Stimulated activated effector memory CD8-positive, alpha-beta T cell treated with anti-CD3 and anti-CD28 coated beads, Interleukin-12 subunit alpha, Interleukin-12 subunit beta, amount 100 ng/mL, for 72 hours (primary cell): Measurements from ENCODE around the gene DAZL.

Source experiments
- ATAC-seq: fragments of 150-1000 bp; cut with Tn5 transposase; 2 replicates; pipeline ENCODE4 v1.10.0; 2021
- DNase-seq, 2 donors: peaks; one replicate each; pipeline ENCODE4 v3.0.0; 2021 to 2022; ENCODE audit warnings: low spot score in 2 of 2
- H3K27ac Mint-ChIP-seq: one replicate; pipeline ENCODE4 v1.8.0; 2022; ENCODE audit warnings: mild to moderate bottlenecking, mixed read lengths
- H3K36me3 Mint-ChIP-seq: one replicate; pipeline ENCODE4 v1.8.0; 2022; ENCODE audit warnings: mild to moderate bottlenecking, mixed read lengths
- H3K4me1 Mint-ChIP-seq: one replicate; pipeline ENCODE4 v1.8.0; 2022; ENCODE audit warnings: mixed read lengths
- H3K4me3 Mint-ChIP-seq: one replicate; pipeline ENCODE4 v1.8.0; 2022; ENCODE audit warnings: mild to moderate bottlenecking, mixed read lengths
- H3K9me3 Mint-ChIP-seq: one replicate; pipeline ENCODE4 v1.8.0; 2022; ENCODE audit warnings: mixed read lengths

The DAZL gene

GRCh38 chr3:16568115-16568514 lies 37.1 kb downstream of the DAZL start:
- no peaks in the 10 kb centered on the region for H3K9me3 Mint-ChIP-seq
- no peak overlapping the region for H3K4me3 Mint-ChIP-seq
- DNase-seq (no peak), ATAC-seq (no peak)
- no peak overlapping the region for H3K27ac Mint-ChIP-seq
- H3K4me1 Mint-ChIP-seq, result no peaks in the 10 kb centered on the region
- H3K36me3 Mint-ChIP-seq, result no peaks in the 10 kb centered on the region

GRCh38 chr3:16559653-16560365 lies 45.4 kb downstream of the DAZL start:
- H3K9me3 Mint-ChIP-seq, result no peaks in the 10 kb centered on the region
- H3K27ac Mint-ChIP-seq, result no peak overlapping the region
- no peak for ATAC-seq
- H3K4me3 Mint-ChIP-seq, result no peak overlapping the region
- H3K36me3 Mint-ChIP-seq, result no peaks in the 10 kb centered on the region
- no peaks in the 10 kb centered on the region for H3K4me1 Mint-ChIP-seq
- no peak for DNase-seq

DNA sequence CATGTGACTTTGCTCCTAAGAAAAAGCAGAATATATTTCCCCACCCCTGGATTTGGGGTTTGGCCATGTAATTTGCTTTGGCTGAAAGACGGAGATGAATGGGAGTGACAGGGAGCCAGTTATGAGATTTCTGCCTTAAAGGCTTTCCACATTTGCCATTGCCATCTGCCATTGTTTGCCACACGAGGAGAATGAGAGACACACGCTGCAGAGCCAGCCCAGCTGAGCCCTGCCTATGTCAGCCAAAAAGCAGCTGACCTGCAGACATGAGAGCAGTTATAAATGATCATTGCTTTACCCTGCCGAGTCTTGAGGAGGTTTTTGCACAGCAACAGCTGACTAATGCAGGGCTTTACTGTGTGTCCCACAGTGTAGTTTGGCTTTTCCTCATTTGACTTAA lies 51.1 kb downstream of the DAZL start:
- H3K27ac Mint-ChIP-seq, result no peak overlapping the region
- no peak overlapping the region for H3K4me3 Mint-ChIP-seq
- no peaks in the 10 kb centered on the region for H3K9me3 Mint-ChIP-seq
- DNase-seq, result no peak
- ATAC-seq, result no peak
- peaks cover 10% of the 10 kb centered on the region for H3K4me1 Mint-ChIP-seq
- H3K36me3 Mint-ChIP-seq, result no peaks in the 10 kb centered on the region

DNA sequence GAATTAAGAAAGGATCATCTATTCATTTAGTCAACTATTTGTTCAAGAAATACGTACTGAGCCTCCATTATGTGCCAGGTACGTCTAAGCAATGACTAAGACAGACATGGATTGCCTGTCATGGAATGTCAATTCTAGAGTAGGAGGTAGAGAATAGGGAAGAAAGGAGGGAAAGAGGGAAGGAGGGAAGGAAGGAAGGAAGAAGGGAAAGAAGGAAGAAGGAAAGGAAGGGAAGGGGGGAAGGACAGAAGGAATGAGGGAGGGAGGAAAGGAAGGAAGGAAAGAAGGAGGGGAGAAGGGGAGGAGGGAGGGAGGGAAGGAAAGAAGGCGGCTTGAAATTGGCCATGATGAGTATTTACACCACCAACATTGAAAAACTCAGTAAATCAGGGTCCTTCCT lies 52.5 kb downstream of the DAZL start:
- Mint-ChIP-seq H3K36me3 (no peaks in the 10 kb centered on the region), H3K4me3 (no peak overlapping the region), H3K9me3 (no peaks in the 10 kb centered on the region), H3K27ac (no peak overlapping the region), H3K4me1 (peaks cover 10% of the 10 kb centered on the region)
- DNase-seq (no peak), ATAC-seq (no peak)

GRCh38 chr3:16551342-16551976 lies 53.8 kb downstream of the DAZL start:
- H3K36me3 Mint-ChIP-seq, result no peaks in the 10 kb centered on the region
- ATAC-seq (no peak), DNase-seq (no peak)
- H3K27ac Mint-ChIP-seq, result peak overlapping the region; percentile 86
- peaks cover 18% of the 10 kb centered on the region for H3K4me1 Mint-ChIP-seq
- H3K4me3 Mint-ChIP-seq, result no peak overlapping the region
- no peaks in the 10 kb centered on the region for H3K9me3 Mint-ChIP-seq

DNA sequence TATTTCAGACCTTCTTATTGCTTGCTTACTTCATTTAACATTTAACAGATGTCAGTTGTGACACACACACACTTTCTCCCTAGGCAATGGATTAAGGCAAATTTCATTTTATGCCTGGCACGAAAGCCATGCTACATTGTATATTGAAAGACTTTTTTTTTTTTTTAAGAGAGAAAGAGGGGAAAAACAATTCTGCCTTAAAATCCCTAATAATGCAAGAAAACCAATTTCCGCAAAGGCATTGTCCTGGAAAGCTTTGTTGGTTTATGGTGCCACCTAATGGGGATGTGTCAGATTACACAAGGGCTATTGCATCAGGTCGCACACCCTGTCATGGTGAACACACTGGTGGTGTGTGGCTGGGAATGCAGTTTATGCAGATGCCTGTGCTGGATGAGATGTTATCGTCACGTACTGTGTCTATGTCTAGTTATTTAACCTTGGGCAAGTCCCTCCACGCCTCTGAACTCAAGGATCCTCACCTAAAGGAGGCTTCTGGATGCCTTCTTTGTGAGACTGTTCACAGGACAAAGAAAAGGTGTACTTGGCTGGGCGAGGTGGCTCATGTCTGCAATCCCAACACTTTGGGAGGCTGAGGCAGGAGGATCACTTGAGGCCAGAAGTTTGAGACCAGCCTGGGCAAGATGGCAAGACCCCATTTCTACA lies 54.4 kb downstream of the DAZL start:
- Mint-ChIP-seq H3K36me3 (no peaks in the 10 kb centered on the region), H3K4me1 (peaks cover 22% of the 10 kb centered on the region), H3K9me3 (no peaks in the 10 kb centered on the region), H3K27ac (peak overlapping the region; percentile 86), H3K4me3 (no peak overlapping the region)
- peak; percentile 97 for ATAC-seq
- DNase-seq, result peak; percentile 67 to 88

DNA sequence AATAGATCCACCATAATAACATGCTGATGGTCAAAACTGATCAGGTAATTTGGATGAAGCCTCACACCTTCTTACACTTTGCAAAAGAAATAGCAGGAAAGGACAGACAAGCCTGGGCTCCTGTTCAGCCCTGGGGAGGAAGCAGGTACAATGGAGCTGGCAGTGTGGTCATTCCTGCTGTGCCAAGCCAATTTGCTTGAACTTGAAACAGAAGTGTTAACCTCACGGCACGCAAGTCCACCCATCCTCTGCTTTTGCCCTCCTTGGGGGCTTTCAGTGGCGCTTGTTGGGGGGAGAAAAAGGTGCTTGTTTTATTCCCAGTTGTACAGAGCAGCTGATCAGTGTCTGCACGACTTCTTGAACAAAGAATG lies 54.9 kb downstream of the DAZL start:
- ATAC-seq (no peak), DNase-seq (no peak)
- H3K27ac Mint-ChIP-seq, result no peak overlapping the region
- no peak overlapping the region for H3K4me3 Mint-ChIP-seq
- H3K9me3 Mint-ChIP-seq, result no peaks in the 10 kb centered on the region
- no peaks in the 10 kb centered on the region for H3K36me3 Mint-ChIP-seq
- peaks cover 28% of the 10 kb centered on the region for H3K4me1 Mint-ChIP-seq

GRCh38 chr3:16548721-16549120 lies 56.5 kb downstream of the DAZL start:
- H3K9me3 Mint-ChIP-seq, result no peaks in the 10 kb centered on the region
- H3K4me1 Mint-ChIP-seq, result peaks cover 36% of the 10 kb centered on the region
- no peak overlapping the region for H3K27ac Mint-ChIP-seq

DNA sequence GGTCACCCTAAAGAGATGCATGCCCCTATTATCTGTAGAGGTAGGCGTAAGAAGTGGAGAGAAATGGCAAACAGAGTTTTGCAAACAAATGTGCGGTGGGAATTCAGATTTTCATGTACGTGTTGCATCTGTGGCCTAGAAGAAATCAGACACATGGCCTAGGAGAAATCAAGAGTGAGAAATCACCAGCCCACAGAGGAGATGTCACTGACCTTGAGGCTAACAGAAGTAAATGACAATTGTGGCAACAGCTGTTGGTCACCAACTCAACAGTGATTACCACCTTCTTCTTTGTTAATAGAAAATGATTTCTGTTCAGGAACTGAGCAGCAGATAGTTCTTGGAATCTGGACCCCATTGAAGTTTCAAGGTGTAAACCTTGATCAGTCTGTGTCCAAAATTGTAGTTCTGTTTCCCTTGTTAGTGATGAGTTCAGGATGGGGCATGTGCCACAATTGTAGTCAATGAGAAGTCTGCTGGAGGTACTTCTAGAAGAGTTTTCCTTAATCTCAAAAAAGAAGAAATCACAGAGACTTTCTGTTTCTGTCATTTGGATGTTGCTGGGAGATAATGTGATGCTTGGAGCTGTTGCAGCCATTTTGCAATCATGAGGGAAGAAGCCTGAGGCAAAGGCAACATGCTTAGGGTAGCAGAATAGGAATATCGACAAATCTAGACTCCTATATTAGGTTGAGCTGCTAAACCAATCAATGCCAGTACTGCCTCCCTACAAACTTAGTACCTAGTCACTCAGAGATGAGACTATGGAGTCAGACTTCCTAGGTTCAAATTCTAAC lies 57.5 kb downstream of the DAZL start:
- Mint-ChIP-seq H3K4me3 (no peak overlapping the region), H3K36me3 (no peaks in the 10 kb centered on the region), H3K4me1 (peaks cover 40% of the 10 kb centered on the region), H3K9me3 (no peaks in the 10 kb centered on the region), H3K27ac (peak overlapping the region; percentile 27)
- no peak for ATAC-seq
- DNase-seq, result no peak

More at GRCh38 chr3:16548721-16549120, 56.5 kb downstream of the DAZL start:
- H3K36me3 Mint-ChIP-seq, result no peaks in the 10 kb centered on the region
- no peak for DNase-seq
- ATAC-seq, result no peak
- no peak overlapping the region for H3K4me3 Mint-ChIP-seq

DNA sequence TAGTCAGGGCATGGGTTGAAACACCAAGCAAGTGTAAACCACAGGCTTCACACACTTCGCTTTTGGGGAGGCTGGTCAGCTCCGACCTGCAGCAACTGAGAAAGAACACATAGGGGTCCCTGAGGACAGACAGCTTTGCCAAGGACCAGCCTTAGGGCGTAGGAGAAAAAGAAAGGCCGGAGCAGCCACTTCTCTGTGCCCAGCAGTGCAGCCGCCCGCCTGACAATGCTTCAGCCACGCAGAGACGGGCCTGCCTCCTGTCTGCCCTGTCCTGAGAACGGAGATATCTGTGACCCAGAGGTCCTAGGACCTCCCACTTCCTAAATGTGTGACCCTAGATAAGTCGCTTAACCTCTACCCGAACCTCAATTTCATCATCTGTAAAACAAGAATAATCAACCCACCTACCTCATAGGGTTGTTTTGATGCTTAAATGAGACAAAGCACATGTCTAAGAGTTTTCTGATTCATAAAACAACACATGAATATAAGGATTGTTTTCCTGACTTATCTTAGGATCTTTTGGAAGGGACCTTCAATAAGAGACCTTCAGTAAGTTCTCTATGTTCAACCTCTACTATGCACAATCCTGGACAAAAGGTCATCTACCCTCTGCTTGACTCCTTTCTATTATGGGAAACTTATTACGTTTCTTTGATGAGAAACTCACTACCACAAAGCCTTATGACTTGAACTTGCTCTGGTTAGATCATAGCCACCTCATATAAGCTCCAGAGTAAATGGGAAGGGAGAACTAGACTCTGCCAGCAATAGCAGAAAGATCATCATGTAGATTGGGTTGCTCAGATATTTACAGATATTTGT lies 58.8 kb downstream of the DAZL start:
- DNase-seq, result no peak
- ATAC-seq, result peak; percentile 64
- no peaks in the 10 kb centered on the region for H3K36me3 Mint-ChIP-seq
- no peak overlapping the region for H3K4me3 Mint-ChIP-seq
- peaks cover 38% of the 10 kb centered on the region for H3K4me1 Mint-ChIP-seq
- H3K27ac Mint-ChIP-seq, result peak overlapping the region; percentile 50
- H3K9me3 Mint-ChIP-seq, result no peaks in the 10 kb centered on the region

DNA sequence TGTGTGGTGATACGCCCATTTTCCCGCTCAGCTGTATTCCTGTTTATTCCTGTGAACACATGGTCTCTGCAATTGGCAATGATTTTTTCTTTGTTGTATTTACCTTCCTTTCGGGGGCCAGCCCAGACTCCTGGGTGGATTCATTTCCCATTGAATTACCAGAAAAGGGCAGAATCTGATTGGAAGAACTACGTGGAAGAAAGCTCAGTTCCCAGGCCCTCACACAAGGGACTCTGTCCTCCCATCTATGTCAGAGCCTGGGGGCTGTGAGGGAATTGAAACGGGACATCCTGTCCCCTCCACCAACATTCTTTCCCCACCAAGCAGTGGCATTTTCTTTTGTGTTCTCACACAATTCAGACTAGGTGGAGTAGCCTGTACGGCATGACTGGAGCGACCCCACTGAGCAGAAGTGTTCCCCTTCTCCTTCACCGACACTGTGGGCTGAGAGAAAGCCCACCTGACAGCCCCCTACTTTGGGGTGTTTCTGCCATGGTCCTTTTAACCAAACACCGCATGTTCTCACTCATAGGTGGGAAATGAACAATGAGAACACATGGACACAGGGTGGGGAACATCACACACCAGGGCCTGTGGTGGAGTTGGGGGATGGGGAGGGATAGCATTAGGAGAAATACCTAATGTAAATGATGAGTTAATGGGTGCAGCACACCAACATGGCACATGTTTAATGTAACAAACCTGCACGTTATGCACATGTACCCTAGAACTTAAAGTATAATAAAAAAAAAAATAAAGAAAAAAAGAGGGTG lies 59.6 kb downstream of the DAZL start:
- Mint-ChIP-seq H3K9me3 (no peaks in the 10 kb centered on the region), H3K4me1 (peaks cover 30% of the 10 kb centered on the region), H3K27ac (peak overlapping the region; percentile 33), H3K36me3 (no peaks in the 10 kb centered on the region), H3K4me3 (no peak overlapping the region)
- DNase-seq (no peak), ATAC-seq (no peak)

DNA sequence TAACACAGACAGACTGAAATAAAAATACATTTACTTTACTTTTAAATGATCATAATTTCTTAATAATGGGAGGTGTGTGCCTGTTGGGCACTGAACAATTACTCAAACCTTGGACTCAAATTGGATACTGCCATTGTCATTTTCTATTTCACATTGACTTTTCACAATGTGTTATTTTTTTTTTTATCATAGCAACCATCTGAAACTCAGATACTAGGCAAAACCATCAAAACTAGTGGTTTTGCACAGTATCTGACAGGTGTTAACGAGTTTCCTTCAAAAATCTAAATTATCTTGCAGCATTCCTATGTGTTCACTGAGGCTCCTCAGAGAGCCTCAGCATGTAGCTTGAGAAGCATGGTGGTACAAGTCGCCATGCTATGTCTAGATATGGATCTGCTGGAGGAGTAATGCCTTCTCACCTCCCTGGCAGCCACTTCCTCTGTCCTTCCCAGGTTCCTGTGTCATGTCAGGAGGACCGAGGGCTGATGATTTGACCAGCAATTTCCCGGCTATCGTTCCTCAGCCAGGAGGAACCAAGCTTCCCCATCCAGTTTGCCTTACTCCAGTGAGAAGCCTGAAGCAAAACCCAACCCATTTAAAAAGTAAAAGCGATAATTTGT lies 61.9 kb downstream of the DAZL start:
- Mint-ChIP-seq H3K4me1 (peaks cover 34% of the 10 kb centered on the region), H3K36me3 (no peaks in the 10 kb centered on the region), H3K27ac (no peak overlapping the region), H3K4me3 (no peak overlapping the region), H3K9me3 (no peaks in the 10 kb centered on the region)
- DNase-seq, result no peak
- ATAC-seq, result no peak

GRCh38 chr3:16538507-16538906 lies 66.7 kb downstream of the DAZL start:
- Mint-ChIP-seq H3K36me3 (no peaks in the 10 kb centered on the region), H3K9me3 (no peaks in the 10 kb centered on the region), H3K4me1 (peaks cover 9% of the 10 kb centered on the region), H3K27ac (no peak overlapping the region), H3K4me3 (no peak overlapping the region)
- ATAC-seq (no peak), DNase-seq (peak in 1 of 2 donors; percentile 48)

DNA sequence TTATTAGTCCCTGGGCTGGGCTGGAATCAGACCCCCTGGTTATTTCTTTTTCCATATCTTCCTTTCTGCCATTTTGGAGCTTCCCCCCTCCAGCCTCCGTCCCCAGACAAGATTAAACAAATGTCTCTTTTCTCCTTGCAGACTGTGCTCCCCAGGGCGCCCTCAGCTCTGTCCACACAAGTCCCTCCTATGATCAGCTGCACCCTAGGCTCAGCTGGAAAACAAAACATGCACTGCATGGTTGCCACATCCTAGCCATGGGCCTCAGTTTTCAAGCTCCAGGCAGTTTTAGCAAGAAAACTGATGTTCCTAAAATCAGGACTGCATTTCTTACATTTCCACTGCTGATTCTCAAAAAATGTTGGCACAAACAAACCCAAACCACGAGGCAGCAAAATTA lies 68.2 kb downstream of the DAZL start:
- Mint-ChIP-seq H3K27ac (no peak overlapping the region), H3K4me1 (peaks cover 6% of the 10 kb centered on the region), H3K36me3 (no peaks in the 10 kb centered on the region), H3K9me3 (no peaks in the 10 kb centered on the region), H3K4me3 (no peak overlapping the region)
- no peak for ATAC-seq
- DNase-seq, result no peak
